ENCODE measurements around the gene MOCS3.
"Not testable (repeated sequence)": the region's sequence is repeated elsewhere in the genome, so short reads cannot be mapped to it uniquely, and the experiment has no call there.

- not testable (repeated sequence) for TF ChIP-seq CTCF (IDR thresholded peaks at IDR 0.05); POLR2A (IDR thresholded peaks at IDR 0.05); POLR2AphosphoS5 (IDR thresholded peaks at IDR 0.05; ENCODE audit: insufficient read depth in 1 of 2, low read depth in 1 of 2)
These were observed 19.9 kb downstream of the MOCS3 start for GRCh38 chr20:50978533-50978932.
